Tibial nerve (tissue), 4 donors: ENCODE data around the gene CST4. TPM values are rescaled to one million over a fixed set of nuclear protein-coding genes. Genes with fewer than 3 reads are reported as not detected.

Experiments used
- DNase-seq, 2 donors: peaks; one replicate each; pipeline ENCODE4 v3.0.0-alpha.2; 2019; ENCODE audit warnings: low spot score in 2 of 2
- H3K27ac ChIP-seq, 4 donors: fragments of 200-600 bp; sonication (generic) in 3 of 4; one replicate each; pipeline ENCODE4 v1.5.1; 2017 to 2019; ENCODE audit warnings: mild to moderate bottlenecking in 1 of 4
- H3K27me3 ChIP-seq, 2 donors: fragments of 200-600 bp; sonication (generic) in 1 of 2; one replicate each; pipeline versions ENCODE4 v1.5.1 to v1.6.0; 2017 to 2019
- H3K36me3 ChIP-seq, 3 donors: fragments of 200-600 bp; sonication (generic); one replicate each; pipeline ENCODE4 v1.5.1; 2018 to 2019
- H3K4me1 ChIP-seq, 4 donors: fragments of 200-600 bp; sonication (generic) in 3 of 4; one replicate each; pipeline ENCODE4 v1.5.1; 2017 to 2019
- H3K4me3 ChIP-seq, 4 donors: fragments of 200-600 bp; sonication (generic) in 3 of 4; one replicate each; pipeline ENCODE4 v1.5.1; 2017 to 2019; ENCODE audit warnings: mild to moderate bottlenecking in 1 of 4, moderate library complexity in 1 of 4
- H3K9me3 ChIP-seq, 4 donors: fragments of 200-600 bp; sonication (generic) in 3 of 4; one replicate each; pipeline ENCODE4 v1.5.1; 2017 to 2019
- EP300 ChIP-seq, 2 donors: sonication (generic); formaldehyde crosslinking; IDR thresholded peaks; one replicate each; pipeline ENCODE4 v1.6.1; 2017; ENCODE audit warnings: antibody characterized with exemption in 2 of 2, mild to moderate bottlenecking in 1 of 2
- POLR2A ChIP-seq, 2 donors: fragments of 450-650 bp; IDR thresholded peaks; one replicate each; pipeline ENCODE4 v1.6.1; 2017; ENCODE audit warnings: antibody characterized with exemption in 2 of 2, mild to moderate bottlenecking in 2 of 2, moderate library complexity in 2 of 2
- WGBS, 2 donors: methylation state at CpG; one replicate each; pipeline ENCODE4 v1.1.5; 2018; 5-methylcytosine and 5-hydroxymethylcytosine counted together
- total RNA-seq, 4 donors: library from RNA; depleted of rRNA; stranded (reverse); fragments of >200 nt; gene quantifications; one replicate each; pipeline ENCODE4 v1.1.0, GENCODE V29; 2016
- TF ChIP-seq, protein P1 (sequence below), 5 experiments: fragments of 200-600 bp in 3 of 5; fragments of 450-650 bp in 2 of 5; sonication (generic) in 3 of 5; IDR thresholded peaks; one replicate each; pipeline ENCODE4 v1.5.1; 2016 to 2019; ENCODE audit warnings: antibody characterized with exemption in 5 of 5, mild to moderate bottlenecking in 3 of 5, moderate library complexity in 2 of 5

The CST4 gene
- total RNA-seq, 4 donors from 2014 or later = not detected

GRCh38 chr20:23683281-23683680 is 5.6 kb downstream of the CST4 start:
- TF ChIP-seq, protein P1, sequence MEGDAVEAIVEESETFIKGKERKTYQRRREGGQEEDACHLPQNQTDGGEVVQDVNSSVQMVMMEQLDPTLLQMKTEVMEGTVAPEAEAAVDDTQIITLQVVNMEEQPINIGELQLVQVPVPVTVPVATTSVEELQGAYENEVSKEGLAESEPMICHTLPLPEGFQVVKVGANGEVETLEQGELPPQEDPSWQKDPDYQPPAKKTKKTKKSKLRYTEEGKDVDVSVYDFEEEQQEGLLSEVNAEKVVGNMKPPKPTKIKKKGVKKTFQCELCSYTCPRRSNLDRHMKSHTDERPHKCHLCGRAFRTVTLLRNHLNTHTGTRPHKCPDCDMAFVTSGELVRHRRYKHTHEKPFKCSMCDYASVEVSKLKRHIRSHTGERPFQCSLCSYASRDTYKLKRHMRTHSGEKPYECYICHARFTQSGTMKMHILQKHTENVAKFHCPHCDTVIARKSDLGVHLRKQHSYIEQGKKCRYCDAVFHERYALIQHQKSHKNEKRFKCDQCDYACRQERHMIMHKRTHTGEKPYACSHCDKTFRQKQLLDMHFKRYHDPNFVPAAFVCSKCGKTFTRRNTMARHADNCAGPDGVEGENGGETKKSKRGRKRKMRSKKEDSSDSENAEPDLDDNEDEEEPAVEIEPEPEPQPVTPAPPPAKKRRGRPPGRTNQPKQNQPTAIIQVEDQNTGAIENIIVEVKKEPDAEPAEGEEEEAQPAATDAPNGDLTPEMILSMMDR (IDR thresholded peaks at IDR 0.05) = no peak
- TF ChIP-seq EP300 (IDR thresholded peaks at IDR 0.05) = no peak
- no peak overlapping the region for H3K27ac ChIP-seq
- no peaks in the 10 kb centered on the region for H3K9me3 ChIP-seq
- no peak for DNase-seq
- H3K36me3 ChIP-seq = no peaks in the 10 kb centered on the region
- no peak overlapping the region for H3K4me3 ChIP-seq
- no peaks in the 10 kb centered on the region for H3K4me1 ChIP-seq
- 85 to 89% methylated on average over 2 of the region's 2 CpGs for WGBS, 2 donors
- no peaks in the 10 kb centered on the region for H3K27me3 ChIP-seq

- H3K27ac ChIP-seq = no peak overlapping the region
- TF ChIP-seq, protein P1 (IDR thresholded peaks at IDR 0.05) = no peak
- TF ChIP-seq POLR2A (IDR thresholded peaks at IDR 0.05) = no peak
- no peak for TF ChIP-seq EP300 (IDR thresholded peaks at IDR 0.05)
- no peaks in the 10 kb centered on the region for H3K27me3 ChIP-seq
- no peaks in the 10 kb centered on the region for H3K4me1 ChIP-seq
- no peak overlapping the region for H3K4me3 ChIP-seq
- H3K9me3 ChIP-seq = no peaks in the 10 kb centered on the region
- no peak for DNase-seq
- H3K36me3 ChIP-seq = no peaks in the 10 kb centered on the region
Observed at GRCh38 chr20:23680146-23680545, 8.7 kb downstream of the CST4 start.

GRCh38 chr20:23679133-23680092 is 9.4 kb downstream of the CST4 start:
- H3K4me1 ChIP-seq = no peaks in the 10 kb centered on the region
- no peak overlapping the region for H3K27ac ChIP-seq
- no peak for DNase-seq
- 90 to 92% methylated on average over 7 of the region's 7 CpGs for WGBS, 2 donors
- H3K4me3 ChIP-seq = no peak overlapping the region
- H3K27me3 ChIP-seq = no peaks in the 10 kb centered on the region
- H3K9me3 ChIP-seq = no peaks in the 10 kb centered on the region
- TF ChIP-seq EP300 (IDR thresholded peaks at IDR 0.05) (no peak), POLR2A (IDR thresholded peaks at IDR 0.05) (no peak)
- TF ChIP-seq, protein P1 (IDR thresholded peaks at IDR 0.05) = no peak
- H3K36me3 ChIP-seq = no peaks in the 10 kb centered on the region

GRCh38 chr20:23673209-23673608 is 15.6 kb downstream of the CST4 start:
- no peaks in the 10 kb centered on the region for H3K9me3 ChIP-seq
- H3K4me3 ChIP-seq = no peak overlapping the region
- no peaks in the 10 kb centered on the region for H3K27me3 ChIP-seq
- no peaks in the 10 kb centered on the region for H3K36me3 ChIP-seq
- no peak for DNase-seq
- no peaks in the 10 kb centered on the region for H3K4me1 ChIP-seq
- WGBS, 2 donors = 92 to 93% methylated on average over 1 of the region's 1 CpG
- H3K27ac ChIP-seq = no peak overlapping the region
- TF ChIP-seq POLR2A (IDR thresholded peaks at IDR 0.05) (no peak), EP300 (IDR thresholded peaks at IDR 0.05) (no peak)
- TF ChIP-seq, protein P1 (IDR thresholded peaks at IDR 0.05) = no peak

- Histone ChIP-seq H3K9me3 (no peaks in the 10 kb centered on the region), H3K4me3 (no peak overlapping the region), H3K27me3 (no peaks in the 10 kb centered on the region), H3K36me3 (no peaks in the 10 kb centered on the region), H3K4me1 (no peaks in the 10 kb centered on the region), H3K27ac (no peak overlapping the region)
- DNase-seq = no peak
- TF ChIP-seq, protein P1 (IDR thresholded peaks at IDR 0.05) = no peak
- no peak for TF ChIP-seq EP300 (IDR thresholded peaks at IDR 0.05)
- no peak for TF ChIP-seq POLR2A (IDR thresholded peaks at IDR 0.05)
- 100% methylated on average over 1 of the region's 1 CpG for WGBS, 2 donors
Observed at GRCh38 chr20:23672158-23672557, 16.7 kb downstream of the CST4 start.
